Tracheal epithelial cell (primary cell): ENCODE data around the gene AFAP1L2. TPM values are rescaled to one million over a fixed set of nuclear protein-coding genes. Genes with fewer than 3 reads are reported as not detected.

Experiments used
- total RNA-seq: library from RNA; depleted of rRNA; stranded (reverse); fragments of >200 nt; gene quantifications from 2 replicates; pipeline ENCODE4 v1.2.1, GENCODE V29; 2014

AFAP1L2 gene, protein sequence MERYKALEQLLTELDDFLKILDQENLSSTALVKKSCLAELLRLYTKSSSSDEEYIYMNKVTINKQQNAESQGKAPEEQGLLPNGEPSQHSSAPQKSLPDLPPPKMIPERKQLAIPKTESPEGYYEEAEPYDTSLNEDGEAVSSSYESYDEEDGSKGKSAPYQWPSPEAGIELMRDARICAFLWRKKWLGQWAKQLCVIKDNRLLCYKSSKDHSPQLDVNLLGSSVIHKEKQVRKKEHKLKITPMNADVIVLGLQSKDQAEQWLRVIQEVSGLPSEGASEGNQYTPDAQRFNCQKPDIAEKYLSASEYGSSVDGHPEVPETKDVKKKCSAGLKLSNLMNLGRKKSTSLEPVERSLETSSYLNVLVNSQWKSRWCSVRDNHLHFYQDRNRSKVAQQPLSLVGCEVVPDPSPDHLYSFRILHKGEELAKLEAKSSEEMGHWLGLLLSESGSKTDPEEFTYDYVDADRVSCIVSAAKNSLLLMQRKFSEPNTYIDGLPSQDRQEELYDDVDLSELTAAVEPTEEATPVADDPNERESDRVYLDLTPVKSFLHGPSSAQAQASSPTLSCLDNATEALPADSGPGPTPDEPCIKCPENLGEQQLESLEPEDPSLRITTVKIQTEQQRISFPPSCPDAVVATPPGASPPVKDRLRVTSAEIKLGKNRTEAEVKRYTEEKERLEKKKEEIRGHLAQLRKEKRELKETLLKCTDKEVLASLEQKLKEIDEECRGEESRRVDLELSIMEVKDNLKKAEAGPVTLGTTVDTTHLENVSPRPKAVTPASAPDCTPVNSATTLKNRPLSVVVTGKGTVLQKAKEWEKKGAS
- total RNA-seq: 9.4 and 15.7 TPM in 2 replicates

DNA sequence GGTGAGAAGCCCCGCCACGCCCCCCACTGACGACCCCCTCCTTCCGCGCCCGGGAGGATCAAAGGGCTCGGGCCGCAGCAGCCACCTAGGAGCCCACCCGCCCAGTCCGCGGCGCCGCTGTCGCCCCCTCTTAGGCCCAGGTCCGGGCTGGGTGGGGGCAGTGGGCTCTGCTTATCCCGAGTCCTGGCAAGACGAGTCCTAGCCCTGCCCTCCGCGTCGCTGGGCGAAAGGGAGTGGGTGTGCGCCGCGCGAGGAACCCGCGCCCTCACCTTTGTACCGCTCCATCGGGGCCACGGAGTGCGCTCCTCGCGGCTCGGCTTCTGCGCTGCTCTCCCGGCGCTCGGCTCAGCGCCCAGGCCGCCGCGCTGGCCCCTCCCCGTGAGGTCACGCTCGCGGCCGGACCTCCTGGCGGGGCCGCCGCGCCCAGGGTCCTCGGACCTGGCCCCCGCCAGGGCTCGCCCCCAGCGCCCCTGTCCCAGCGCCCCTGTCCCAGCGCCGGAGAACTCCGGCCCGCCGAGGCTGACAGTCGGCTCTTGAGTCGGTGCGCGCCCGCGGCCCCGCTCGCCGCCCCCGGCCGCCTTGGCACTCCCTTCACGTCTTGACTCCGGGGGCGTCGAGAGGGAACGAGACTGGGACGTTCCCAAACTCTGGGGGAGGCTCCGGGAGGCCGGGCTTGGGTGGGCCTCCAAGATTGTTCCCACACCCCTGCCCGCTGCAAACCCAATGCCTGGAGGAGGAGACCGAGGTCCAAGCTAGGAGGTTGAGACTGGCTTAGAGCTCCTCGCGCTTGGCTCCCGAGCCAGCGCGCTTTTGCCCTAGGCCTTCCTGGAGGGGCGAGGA, at the start of gene AFAP1L2:
Gene AFAP1L2 (minus strand): TSS at position 332 of the 840 bp plus-strand sequence. CDS start 47 bp downstream, at position 285.

Other genes with a start within 250 kb of the AFAP1L2 start
- 14.1 and 19.0 TPM in 2 replicates for gene CCDC186, start 230.3 kb downstream of the AFAP1L2 start, total RNA-seq
- gene TDRD1, start 225.1 kb downstream of the AFAP1L2 start, total RNA-seq: 1.4 and 1.9 TPM in 2 replicates
- gene VWA2, start 165.2 kb downstream of the AFAP1L2 start, total RNA-seq: 1.4 and 6.8 TPM in 2 replicates